Ovary (tissue), 9 donors: ENCODE results near the gene ADGRG2. TPM values are rescaled to one million over a fixed set of nuclear protein-coding genes. Genes with fewer than 3 reads are reported as not detected.

ENCODE experiments used
- DNase-seq, 5 donors: peaks; one replicate each; pipeline ENCODE4 v3.0.0-alpha.2; 2019 to 2020
- H3K27ac ChIP-seq, 2 donors: fragments of 200-600 bp; one replicate each; pipeline versions ENCODE4 v1.5.1 to v1.8.0; 2019 to 2022
- H3K27me3 ChIP-seq: fragments of 200-600 bp; one replicate; pipeline ENCODE4 v1.8.0; 2022
- H3K36me3 ChIP-seq: fragments of 200-600 bp; sonication (generic); one replicate; pipeline ENCODE4 v1.5.1; 2019
- H3K4me1 ChIP-seq: one replicate; pipeline ENCODE4 v1.8.1; 2013; ENCODE audit warnings: mild to moderate bottlenecking, moderate library complexity; ENCODE audit not compliant: insufficient read depth
- H3K4me3 ChIP-seq: fragments of 200-600 bp; sonication (generic); one replicate; pipeline ENCODE4 v1.5.1; 2017
- H3K9me3 ChIP-seq, 2 donors: fragments of 200-600 bp in 1 of 2; sonication (generic) in 1 of 2; one replicate each; pipeline versions ENCODE4 v1.5.1 to v1.8.1; 2013 to 2019; ENCODE audit warnings: mild to moderate bottlenecking in 1 of 2, moderate library complexity in 1 of 2
- CTCF ChIP-seq, 3 donors: fragments of 450-650 bp in 2 of 3; fragments of 200-600 bp in 1 of 3; IDR thresholded peaks; one replicate each; pipeline versions ENCODE4 v1.5.1 to v1.8.0; 2016 to 2022; ENCODE audit warnings: antibody characterized with exemption in 3 of 3, mild to moderate bottlenecking in 1 of 3
- EP300 ChIP-seq: sonication (generic); formaldehyde crosslinking; IDR thresholded peaks from one replicate; pipeline ENCODE4 v1.6.1; 2017; ENCODE audit warnings: antibody characterized with exemption
- POLR2A ChIP-seq: fragments of 450-650 bp; IDR thresholded peaks from one replicate; pipeline ENCODE4 v1.6.1; 2017; ENCODE audit warnings: antibody characterized with exemption, mild to moderate bottlenecking, moderate library complexity
- WGBS, 3 donors: extraction: QIAGEN DNeasy Blood & Tissue Kit in 1 of 3; methylation state at CpG; one replicate each; pipeline versions ENCODE4 v1.1.5 to v1.1.7; 2013 to 2017; 5-methylcytosine and 5-hydroxymethylcytosine counted together
- intact Hi-C, 4 donors: fragments of 100-400 bp; cut with DNase I; formaldehyde crosslinking; loops; one replicate each; pipeline versions ENCODE4 v1.11.0 to v1.15.1; 2022 to 2023
- polyA plus RNA-seq, 2 donors: library from polyadenylated mRNA; stranded (reverse); fragments of 200-250 nt in 1 of 2; fragments of 350-450 nt in 1 of 2; fragmentation: Illumina TruSeq in 1 of 2; extraction: RNeasy Lipid Tissue Mini Kit (QIAGEN cat#74804) in 1 of 2; gene quantifications; one replicate each; pipeline ENCODE4 v1.2.3, GENCODE V29; 2013 to 2014
- total RNA-seq, 7 donors: library from RNA; depleted of rRNA in 2 of 7; stranded (reverse); fragments of >200 nt in 2 of 7; fragmentation: NEBNext Ultra II Directional in 3 of 7; extraction: Animal tissue kit (Norgen Biotek cat#: 25700) in 3 of 7; gene quantifications; one replicate each; pipeline versions ENCODE4 v1.1.0 to v1.2.4, GENCODE V29; 2016 to 2023
- donor health status: DM: no; HTN: no; CAD: no; lungs with moderate emphysema.
- donor health status: DM: no; HTN: no; CAD: no.
- donor health status: Bipolar disorder and iron deficiency.
- donor health status: DM: yes; HTN: yes; CAD: no.
- donor health status: DM: no; HTN: no; CAD: no.
- donor health status: DM: yes; HTN: yes; CAD: no.

Gene ADGRG2
- total and polyA plus RNA-seq, 9 donors = 0.08 to 16.2 (median 1.3) TPM

GRCh38 chrX:18941896-18942295 lies 180.4 kb downstream of the ADGRG2 start:
- Histone ChIP-seq H3K4me3 (no peak overlapping the region), H3K4me1 (no peaks in the 10 kb centered on the region), H3K27ac (no peak overlapping the region), H3K9me3 (no peaks in the 10 kb centered on the region), H3K27me3 (no peaks in the 10 kb centered on the region), H3K36me3 (no peaks in the 10 kb centered on the region)
- 66 to 75% (median 75%) methylated on average over 2 of the region's 2 CpGs for WGBS, 3 donors
- intact Hi-C loops = no loop called here
- TF ChIP-seq EP300 (no peak), CTCF (IDR thresholded peaks at IDR 0.05) (no peak), POLR2A (no peak)
- no peak for DNase-seq

Other genes with a start within 250 kb of the ADGRG2 start
- 10 to 100 TPM; 19.4 to 43.5 (median 33.7) TPM for gene PHKA2, start 138.4 kb downstream of the ADGRG2 start, total RNA-seq
- 10 to 100 TPM; 20.3 to 32.9 TPM for gene PHKA2, start 138.4 kb downstream of the ADGRG2 start, polyA plus RNA-seq
- gene PDHA1, start 221.5 kb upstream of the ADGRG2 start, total RNA-seq = 100 to 1,000 TPM in 2 of 7 donors, 10 to 100 TPM in 5; 24.3 to 120 (median 91.1) TPM
- gene PDHA1, start 221.5 kb upstream of the ADGRG2 start, polyA plus RNA-seq = 100 to 1,000 TPM in 1 of 2 donors, 10 to 100 TPM in 1; 63.5 to 141 TPM